Dermis microvascular lymphatic vessel endothelial cell (primary cell): Measurements from ENCODE around the gene NANOS2. TPM values are rescaled to one million over a fixed set of nuclear protein-coding genes. Genes with fewer than 3 reads are reported as not detected.
A peak's percentile ranks its signal among the peaks of the same experiment; 100 is the strongest.

Experiments used
- DNase-seq, 2 donors: peaks; one replicate each; pipeline versions ENCODE4 v3.0.0 to v3.0.0-alpha.2; 2010; ENCODE audit warnings: low read depth in 2 of 2
- total RNA-seq: library from RNA; depleted of rRNA; stranded (reverse); fragments of >200 nt; gene quantifications from 2 replicates; pipeline ENCODE4 v1.2.1, GENCODE V29; 2014

The NANOS2 gene
- not detected in 2 replicates for total RNA-seq

DNA sequence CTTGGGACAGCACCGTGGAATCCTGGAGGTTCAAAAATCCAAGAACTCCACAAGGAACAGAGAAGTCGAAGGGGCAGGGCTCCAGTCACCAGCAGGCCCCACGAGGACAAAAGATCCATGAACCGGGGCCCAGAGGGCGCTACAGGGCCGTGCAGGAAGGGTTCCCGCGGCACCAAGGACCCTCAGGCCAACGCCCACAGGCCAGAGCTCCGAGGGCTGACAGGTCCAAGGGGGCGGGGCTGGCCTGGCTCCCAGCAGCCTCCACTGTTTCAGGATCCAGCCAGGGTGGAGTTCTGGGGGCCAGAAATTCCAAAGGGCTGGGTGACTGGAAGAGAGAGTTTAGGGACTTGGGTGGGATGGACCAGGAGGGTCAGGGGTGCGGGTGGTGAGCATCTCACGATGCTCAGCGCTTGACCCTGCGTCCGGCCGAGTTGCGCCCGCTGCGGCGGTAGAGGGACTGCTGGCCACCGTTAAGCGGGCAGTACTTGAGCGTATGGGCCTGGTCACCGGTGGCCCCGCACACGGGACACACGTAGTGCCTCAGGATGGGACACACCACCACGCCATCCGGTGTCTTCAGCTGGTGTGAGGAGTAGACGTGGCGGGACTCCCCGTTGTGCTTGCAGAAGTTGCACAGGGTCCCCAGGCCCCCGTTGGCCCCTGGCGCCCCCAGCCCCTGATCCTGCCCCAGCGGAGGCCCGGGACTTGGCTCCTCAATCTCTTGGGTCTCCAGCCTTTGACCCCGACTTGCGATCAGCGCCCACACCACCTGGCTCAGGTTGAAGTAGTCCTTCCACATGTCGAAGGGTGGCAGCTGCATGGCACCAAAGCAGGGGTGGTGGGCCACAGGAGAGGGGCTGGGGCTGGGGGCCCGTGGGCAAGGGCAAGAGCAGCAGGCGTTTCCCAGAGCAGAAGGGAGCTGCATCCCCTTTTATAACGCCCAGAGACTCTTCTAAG is at the start of gene NANOS2:
NANOS2 (minus strand) TSS at position 905 of the 957 bp plus-strand sequence; CDS start at position 820, 85 bp downstream.
- DNase-seq, result peak in 1 of 2 donors; percentile 32

DNA sequence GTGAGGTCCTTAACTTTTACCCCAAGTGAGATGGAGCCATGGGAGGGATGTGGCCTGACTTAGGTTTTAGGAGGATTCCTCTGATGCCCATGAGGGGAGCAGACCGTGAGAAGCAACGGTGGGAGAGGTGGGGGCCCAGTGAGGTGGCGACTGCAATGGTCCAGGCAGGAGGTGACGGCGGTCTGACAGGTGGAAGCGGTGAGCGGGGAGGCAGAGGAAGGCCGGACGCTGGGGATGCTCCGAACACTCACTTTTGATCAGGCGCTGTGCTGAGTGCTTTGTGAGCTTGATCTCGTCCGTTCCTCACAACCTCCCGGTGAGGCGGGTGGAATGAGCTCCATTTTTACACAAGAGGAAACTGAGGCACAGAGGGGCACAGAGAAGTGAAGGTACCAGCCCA is 47.4 kb upstream of the NANOS2 start:
- no peak for DNase-seq

DNA sequence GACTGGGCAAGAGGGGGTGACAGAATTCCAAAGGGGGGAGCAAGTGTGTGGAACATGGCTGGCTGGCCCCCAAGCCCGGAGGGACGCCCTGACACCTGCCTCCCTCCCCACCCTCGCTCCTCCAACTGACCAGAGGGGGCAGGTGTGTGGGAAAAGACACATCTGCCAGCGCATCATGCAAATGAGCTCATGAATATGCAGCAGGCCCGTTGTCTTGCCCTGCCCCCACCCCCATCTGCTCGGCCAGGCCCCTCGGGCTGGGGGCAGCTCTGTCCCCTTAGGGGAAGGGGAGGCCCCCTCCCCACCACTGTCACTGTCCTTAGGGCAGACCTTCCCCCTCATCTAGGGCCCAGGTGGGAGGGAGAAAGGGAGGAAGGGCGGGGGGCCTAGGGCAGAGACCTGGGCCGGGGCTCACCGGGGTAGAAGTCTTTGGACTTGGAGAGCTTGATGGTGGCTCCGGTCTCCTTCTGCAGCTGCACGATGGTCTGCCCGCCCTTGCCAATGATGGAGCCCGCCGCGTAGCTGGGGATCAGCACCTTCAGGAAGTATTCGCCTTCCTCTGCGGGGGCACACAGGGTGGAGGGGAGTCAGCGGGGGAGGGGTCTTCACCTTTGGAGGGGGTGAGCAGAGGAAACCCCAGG is 46.1 kb upstream of the NANOS2 start:
- no peak for DNase-seq

DNA sequence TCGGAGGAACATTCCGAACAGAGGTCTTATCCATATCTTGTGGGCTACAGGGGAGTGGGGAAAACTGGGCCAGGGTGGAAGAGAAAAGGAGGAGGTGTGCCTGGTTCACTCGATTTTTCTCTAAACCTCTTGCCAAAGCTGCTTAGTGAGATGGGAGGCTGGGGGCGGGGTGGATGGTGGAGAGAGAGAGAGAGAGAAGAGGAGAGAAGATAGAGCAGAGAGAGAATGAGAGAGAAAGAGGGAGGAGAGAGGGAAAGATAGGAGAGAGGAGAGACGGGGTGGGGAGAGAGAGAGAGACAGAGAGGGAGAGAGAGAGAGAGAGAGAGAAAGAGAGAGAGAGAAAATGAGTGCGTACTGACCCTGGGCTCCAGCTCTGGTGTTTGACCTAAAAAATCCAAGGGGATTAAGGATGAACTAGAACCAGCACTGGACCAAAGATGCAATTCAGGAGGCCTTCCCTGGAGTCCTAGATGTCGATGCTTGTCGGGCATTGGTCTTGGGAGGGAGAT is 45.0 kb upstream of the NANOS2 start:
- DNase-seq, result no peak

DNA sequence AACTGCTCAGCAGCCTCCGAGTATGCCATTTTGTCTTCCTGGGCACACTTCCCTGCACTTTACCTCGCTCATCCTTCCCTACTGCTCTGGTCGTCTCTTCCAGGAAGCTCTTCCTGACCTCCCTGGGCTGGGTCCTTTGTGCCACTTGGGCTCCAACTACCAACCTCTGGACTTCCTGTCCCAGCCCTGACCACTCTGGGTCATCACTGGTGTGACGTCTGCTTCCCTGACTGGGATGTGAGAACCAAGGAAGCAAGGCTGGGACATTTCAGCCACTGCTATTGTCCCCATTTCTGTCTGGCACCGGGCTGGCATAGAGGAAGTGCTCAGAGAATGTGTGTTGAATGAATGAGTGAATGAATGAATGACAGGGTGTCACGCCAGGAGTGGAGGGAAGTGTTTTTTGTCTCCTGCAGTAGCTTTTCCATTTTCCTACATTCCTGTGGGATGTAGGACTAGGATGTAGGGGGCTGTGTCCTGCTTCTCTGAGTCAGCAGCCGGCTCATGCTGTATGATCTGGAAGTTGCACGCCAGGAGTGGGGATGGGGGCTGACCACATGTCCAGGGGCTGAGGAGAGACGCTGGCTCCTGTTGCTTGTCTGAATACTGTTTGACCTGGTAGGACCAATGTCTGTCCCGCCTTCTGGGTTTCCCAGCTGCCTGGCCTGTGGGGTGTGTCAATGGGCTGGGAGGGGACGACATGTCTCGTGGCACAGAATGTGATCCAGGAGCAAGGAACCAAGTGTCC is 44.4 kb upstream of the NANOS2 start:
- DNase-seq, result peak in 1 of 2 donors; percentile 72

DNA sequence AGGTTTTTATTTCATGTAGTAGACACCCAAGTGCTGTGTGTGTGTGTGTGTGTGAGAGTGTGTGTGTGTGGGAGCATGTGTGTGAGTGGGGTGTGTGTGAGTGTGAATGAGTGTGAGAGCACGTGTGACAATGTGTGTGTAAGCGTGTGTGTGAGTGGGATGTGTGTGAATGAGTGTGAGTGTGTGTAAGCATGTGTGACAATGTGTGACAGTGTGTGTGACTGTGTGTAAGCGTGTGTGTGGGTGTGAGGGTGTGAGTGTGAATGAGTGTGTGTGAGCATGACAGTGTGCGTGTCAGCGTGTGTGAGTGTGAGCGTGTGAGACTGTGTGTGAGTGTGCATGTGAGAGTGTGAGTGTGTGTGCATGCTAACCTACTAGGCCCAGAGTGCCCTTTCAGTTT is 43.7 kb upstream of the NANOS2 start:
- DNase-seq, result no peak

DNA sequence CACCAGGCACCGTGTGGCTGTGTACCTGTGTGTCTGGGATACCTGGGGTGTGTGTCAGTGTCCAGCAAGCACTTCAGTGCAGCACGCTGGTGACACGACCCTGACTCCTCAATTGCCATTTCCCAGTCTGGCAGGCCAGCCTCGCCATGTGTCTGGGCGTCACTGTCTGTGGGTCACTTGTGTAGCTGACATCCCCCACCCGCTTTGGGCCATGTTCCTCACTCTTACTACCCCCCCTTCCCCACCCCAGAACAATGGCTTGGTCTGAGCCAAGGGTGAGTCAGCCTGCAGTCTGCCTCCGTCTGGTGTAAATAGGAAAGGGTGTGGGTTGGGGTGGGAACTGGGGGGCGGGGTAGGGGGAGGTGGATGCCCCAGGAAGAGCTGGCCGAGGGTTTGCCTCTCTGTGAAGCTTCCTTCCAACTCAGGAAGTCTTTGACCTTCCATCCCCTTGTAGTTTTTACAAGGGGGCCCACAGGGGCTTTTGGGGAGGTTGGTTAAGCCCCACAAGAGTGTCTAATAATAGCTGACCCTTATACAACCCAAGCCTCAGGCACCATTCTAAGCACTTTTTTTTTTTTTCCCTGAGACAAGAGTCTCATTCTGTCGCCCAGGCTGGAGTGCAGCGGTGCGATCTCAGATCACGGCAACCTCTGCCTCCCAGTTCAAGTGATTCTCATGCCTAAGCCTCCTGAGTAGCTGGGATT is 41.5 kb upstream of the NANOS2 start:
- peak; percentile 98 to 100 for DNase-seq

DNA sequence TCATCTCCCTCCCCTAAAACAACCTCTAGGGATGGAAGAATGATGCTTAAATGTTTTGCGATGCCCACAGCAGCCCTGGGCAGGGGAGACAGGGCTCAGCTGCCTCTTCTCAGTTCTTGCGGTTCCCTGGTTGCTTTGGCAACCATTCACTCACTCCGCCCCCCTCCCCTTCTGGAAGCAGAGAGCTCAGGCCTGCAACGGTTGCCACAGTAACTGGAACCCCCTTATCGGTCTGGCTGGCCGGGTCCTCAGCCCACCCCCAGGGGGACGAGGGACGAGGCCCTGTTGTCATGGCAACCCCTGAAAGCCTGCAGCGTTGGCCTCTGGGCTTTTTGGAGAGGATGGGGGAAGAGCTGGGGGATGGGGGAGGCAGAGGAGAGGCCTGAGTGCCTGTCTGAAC is 39.6 kb upstream of the NANOS2 start:
- DNase-seq, result no peak

DNA sequence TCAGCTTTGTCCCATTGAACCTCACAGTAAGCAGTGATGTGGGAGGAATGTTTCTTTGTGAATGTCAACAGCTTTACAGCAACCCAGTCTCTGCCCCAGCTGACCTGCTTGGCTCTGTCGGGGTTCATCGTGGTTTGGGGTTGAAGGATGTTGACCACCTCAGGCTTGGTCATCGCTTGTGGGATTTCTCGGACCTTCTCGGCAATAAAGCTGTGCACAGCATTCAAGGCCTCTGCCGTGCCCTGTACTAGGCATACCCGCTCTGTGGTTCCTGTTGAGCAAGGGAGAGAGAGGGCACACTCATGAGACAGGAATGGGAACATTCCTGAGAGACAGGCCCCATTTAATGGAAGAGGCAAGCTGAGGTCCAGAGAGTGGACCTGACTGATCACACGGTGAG is 39.1 kb upstream of the NANOS2 start:
- no peak for DNase-seq

DNA sequence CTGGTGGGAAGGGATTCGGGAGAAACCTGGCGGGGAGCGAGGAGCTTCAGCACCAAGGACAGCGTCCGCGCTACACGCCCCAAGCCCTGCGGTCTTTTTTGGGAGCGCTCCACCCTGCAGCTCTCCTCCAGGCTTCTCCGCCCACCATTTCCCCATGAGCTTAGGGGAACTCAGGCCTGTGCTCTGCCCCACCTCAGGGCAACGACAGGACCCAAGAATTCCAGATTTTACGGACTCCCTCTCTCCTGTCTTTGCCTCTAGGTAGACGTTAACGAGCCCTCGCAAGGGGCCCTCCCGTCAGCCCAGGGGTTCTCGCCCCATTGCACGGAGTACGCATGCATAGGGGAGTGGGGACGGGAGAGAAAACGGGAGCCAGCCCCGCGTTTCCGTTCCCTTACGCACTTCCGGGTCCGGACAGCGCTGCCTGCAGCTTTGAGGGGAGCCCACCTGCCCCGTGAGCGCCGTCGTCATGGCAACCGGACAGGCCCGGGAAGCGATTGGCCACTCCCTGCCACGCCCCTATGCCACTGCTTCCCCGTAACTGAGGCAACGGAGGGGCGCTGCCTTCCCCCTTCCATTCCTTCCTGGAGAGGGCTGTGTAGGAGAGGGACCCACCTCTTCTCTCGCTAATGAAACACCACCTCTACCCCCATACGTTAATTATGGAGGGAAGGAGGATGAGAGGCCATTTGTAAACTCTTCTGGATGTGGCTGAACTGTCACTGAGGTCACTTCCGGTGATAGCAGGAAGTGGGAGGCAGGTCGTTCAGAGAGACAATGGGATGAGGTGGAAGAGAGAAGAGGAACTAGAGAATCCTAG is 38.3 kb upstream of the NANOS2 start:
- peak in 1 of 2 donors; percentile 33 for DNase-seq

DNA sequence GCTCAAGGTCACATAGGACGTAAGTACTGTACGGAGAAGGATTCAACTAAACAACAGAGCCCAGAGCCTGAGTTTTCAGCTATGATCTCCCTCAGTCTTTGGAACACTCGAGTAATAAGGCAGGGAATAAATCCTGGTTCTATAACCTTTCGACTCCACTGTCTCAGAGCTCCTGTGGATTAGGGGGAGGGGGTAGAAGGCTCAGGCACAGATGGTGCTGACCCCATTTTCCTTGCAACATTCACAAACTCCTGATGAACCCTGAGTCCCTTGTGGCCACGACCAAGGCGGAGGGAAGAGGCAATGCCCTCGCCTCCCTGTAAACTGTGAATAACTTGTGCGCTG is 37.7 kb upstream of the NANOS2 start:
- DNase-seq, result no peak

DNA sequence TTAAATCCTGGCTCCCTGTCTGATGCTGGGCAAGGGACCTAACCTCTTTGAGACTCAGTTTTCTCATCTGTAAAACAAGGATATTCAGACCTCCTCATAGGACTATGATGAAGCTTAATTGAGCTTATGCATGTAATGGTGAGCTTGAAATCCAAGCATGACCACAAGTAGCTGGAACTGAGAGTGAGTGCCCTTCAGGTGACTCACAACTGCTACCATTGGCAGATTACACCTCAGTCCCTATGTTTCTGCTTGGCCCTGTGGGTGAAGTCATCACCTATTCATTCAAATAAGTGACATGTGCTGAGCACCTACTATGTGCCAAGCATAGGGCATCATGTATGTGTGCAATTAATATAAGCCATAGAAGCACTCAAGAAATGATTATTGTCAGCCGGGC is 33.3 kb upstream of the NANOS2 start:
- DNase-seq, result no peak

DNA sequence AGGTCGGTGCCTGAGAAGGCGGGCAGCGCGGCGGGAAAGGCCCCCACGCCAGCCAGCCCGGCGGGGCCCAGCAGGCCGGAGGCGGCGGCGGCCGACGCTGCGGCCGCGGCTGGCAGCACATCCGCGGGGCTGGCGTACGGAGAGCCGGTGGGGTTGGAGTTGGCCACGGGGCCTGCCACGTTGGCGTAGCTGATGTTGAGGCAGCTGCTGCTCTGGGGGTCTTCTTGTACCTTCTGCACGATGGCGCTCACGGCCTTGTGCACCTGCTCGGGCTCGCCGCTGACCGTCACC is 25.9 kb upstream of the NANOS2 start:
- DNase-seq, result no peak

DNA sequence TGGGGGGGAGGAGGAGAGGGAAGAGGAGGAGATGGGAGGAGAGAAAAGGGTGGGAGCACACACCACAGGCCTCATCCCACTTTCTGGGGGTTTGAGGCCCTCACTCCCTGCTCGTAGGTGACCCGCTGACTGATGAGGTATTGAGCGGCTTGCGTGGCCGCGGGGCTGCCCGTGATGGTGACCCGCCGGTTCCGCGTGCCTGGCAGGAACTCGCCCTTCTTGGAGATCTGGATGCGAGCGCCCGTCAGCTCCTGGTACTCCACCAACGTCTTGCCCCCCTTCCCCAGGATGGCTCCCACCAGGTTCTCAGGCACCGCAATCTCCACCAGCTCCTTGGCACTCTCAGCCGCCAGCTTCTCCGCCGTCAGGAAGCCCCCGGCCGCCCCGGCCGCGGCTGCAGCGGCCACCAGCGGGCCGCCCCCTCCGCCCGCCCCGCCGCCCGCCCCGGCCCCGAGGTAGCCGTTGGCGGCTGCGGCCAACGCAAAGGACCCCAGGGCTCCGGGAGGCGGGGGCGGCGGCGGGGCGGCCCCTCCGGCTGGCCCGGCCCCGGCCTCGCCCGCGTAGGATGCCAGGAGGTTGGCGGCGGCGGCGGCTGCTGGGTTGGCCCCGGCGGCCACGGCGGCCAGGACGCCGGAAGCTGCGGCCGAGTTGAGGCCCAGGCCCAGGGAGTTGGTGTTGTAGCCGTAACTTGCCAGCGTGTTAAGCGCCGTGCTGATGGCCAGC is 25.4 kb upstream of the NANOS2 start:
- no peak for DNase-seq

DNA sequence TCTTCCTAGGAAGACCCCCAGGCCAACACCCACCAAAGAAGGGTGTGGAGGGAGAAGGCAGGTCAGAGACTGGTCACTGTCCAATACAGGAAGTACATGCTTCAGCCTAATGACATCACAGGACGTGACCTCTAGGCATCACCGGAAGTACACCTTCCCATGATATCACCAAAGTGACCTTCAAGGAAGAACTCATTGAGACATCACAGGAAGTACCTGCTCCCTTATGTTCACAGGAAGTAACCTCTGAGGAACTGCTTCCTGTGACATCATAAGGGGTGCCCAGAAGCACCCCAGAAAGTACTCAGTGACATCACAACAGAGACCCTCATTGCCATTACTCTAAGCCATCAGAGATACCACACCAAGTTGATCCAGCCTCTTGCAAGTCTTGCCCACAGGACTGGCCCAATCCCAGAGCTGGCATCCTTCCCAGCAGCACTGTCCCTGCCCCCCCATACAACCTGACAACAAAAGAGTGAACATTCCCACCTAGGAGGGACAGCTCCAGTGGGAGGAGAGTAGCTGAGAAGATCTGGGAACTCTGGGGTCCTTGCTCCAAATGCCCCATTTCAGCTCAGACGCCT is 24.2 kb upstream of the NANOS2 start:
- no peak for DNase-seq

DNA sequence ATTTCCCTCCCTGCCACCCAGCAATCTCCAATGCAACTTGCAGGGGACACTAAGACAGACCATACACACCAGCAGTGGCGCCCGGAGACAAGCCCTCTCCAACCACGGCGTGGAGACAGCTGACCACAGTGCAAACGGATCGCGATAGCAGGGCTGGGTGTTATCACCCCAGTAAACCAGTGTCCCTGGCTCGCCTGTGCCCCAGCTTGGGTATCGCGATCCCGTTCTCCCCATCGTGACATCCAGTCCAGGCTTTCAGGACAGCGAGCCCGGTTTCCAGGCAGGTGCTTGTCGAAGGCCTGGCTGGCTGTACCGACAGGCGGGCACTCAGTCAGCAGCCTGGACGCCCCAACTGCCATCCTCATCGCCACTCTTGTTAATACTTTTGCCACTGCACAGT is 20.7 kb upstream of the NANOS2 start:
- no peak for DNase-seq

DNA sequence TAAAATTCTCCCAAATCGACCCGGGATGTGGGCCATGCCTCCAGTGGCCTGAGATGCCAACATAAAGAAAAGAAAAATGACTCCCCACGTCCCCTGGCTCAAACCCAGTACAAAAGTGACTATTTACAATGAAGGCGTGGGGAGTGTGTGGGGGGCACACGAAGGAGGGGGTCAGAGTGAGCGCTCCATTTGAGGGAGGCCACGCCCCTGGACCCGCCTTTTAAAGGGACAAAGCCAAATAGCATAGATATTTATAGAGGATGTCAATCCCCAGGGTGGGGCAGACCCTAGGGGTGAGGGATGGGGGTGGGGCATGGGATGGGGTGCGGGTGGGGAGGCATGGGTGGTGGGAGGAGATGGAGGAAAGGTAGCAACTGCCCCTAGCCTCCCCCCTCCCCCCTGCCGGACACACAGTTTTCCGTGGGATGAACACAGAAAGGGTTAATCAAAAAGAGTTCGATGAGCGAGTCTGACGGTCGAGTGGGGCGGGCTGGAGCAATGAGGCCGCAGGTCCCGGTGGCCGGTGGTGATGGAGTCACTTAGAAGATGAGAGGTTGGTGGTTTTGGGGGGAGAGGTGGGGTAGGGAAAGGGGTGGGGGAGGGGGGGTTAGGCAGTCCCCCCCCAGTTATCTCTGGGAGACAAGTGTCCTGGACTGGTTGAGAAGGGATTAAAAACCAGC is 20.1 kb upstream of the NANOS2 start:
- DNase-seq, result no peak

DNA sequence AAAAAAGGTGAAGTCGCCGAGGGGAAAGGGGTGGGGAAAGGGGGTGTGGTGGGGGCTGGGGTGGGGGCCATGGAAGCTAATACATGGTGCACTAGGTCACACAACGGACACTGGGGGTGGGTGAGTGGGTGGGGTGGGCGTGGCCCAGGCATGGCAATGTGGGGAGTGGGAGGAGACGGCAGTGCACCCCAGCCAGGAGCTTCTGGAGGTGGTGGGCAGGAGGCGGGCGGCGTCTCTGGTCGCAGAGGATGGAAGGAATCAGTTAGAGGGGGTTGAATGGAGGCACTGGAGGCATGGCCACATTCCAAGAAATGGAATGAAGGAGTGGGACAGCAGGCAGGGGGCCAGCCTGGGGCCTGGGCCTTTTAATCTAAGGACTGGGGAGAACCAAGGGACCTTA is 19.2 kb upstream of the NANOS2 start:
- no peak for DNase-seq

DNA sequence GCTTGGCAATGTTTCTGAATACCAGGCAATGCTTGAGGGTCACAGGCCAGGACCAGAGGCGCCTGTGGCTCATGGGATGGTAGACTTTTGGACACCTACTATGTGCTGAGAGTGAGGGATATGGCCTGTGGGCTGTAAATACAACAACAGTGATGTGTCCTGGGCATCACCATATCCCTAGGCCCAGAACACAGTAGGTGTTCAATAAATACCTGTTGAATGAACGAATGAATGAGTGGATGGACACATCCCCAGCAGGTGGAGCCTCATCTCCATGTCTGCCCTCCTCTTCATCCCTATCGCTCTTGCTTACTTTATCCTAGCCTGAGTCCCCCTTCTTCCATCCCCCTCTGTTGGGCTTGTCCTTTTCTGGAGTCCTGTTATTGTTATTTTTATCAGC is 16.5 kb upstream of the NANOS2 start:
- DNase-seq, result peak; percentile 18 to 48
